Lower leg skin (tissue), 4 donors: Measurements from ENCODE around the gene NMNAT1. TPM values are rescaled to one million over a fixed set of nuclear protein-coding genes. Genes with fewer than 3 reads are reported as not detected.
"Not testable (repeated sequence)": the region's sequence is repeated elsewhere in the genome, so short reads cannot be mapped to it uniquely, and the experiment has no call there.

Source experiments
- DNase-seq, 2 donors: peaks; one replicate each; pipeline ENCODE4 v3.0.0-alpha.2; 2019; ENCODE audit warnings: low spot score in 2 of 2
- H3K4me3 ChIP-seq: fragments of 200-600 bp; sonication (generic); 2 replicates; pipeline ENCODE4 v1.5.1; 2017; ENCODE audit warnings: mild to moderate bottlenecking, low read depth; ENCODE audit not compliant: poor library complexity, severe bottlenecking
- CTCF ChIP-seq, 3 donors: fragments of 450-650 bp; IDR thresholded peaks; one replicate each; pipeline ENCODE4 v1.5.1; 2016; ENCODE audit warnings: antibody characterized with exemption in 3 of 3, mild to moderate bottlenecking in 3 of 3, moderate library complexity in 2 of 3
- POLR2A ChIP-seq, 2 donors: fragments of 450-650 bp; IDR thresholded peaks; one replicate each; pipeline ENCODE4 v1.6.1; 2016 to 2017; ENCODE audit warnings: antibody characterized with exemption in 2 of 2, mild to moderate bottlenecking in 1 of 2, moderate library complexity in 1 of 2
- WGBS, 2 donors: methylation state at CpG; one replicate each; pipeline ENCODE4 v1.1.5; 2018; 5-methylcytosine and 5-hydroxymethylcytosine counted together
- intact Hi-C: fragments of 100-400 bp; cut with DNase I; formaldehyde crosslinking; loops from one replicate; pipeline ENCODE4 v1.15.0; 2023; ENCODE audit warnings: low total_unique reads
- total RNA-seq, 4 donors: library from RNA; depleted of rRNA; stranded (reverse); fragments of >200 nt; gene quantifications; one replicate each; pipeline ENCODE4 v1.1.0, GENCODE V29; 2016

NMNAT1 gene
- total RNA-seq, 4 donors from 2014 or later, result 3.2 to 8.2 (median 5.3) TPM

DNA sequence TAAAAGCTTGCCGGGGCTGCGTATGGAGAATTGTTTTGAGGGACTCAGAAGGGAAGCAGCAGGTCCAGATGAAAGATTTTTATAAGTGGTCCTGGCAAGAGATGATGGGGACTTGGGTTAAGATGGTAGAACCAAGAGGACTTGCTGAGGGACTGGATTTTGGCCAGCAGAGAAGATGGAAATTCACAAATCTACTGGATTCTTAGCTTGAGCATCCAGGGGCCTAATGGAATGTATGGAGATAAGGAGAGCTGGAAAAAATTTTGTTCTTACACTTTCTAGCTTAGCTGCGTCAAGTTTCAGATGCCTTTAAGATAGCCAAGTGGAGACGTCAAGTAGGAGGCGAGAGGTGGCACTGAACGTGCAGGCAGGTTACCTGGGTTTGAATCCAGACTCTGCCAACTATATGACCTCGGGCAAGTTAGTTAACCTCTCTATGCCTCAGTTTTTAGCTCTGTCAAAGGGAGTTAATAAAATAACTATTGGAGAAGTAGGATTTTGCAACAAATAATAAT lies 50.3 kb downstream of the NMNAT1 start:
- WGBS, 2 donors, result 75 to 77% methylated on average over 7 of the region's 7 CpGs
- H3K4me3 ChIP-seq, result no peak overlapping the region
- intact Hi-C loops, result no loop called here
- no peak for DNase-seq
- TF ChIP-seq POLR2A (IDR thresholded peaks at IDR 0.05), result no peak
- TF ChIP-seq CTCF (IDR thresholded peaks at IDR 0.05), result no peak

- intact Hi-C loops, result no loop called here
- H3K4me3 ChIP-seq, result peak within 1 kb of the TSS; percentile 15
- TF ChIP-seq CTCF (IDR thresholded peaks at IDR 0.05), result no peak
- TF ChIP-seq POLR2A (IDR thresholded peaks at IDR 0.05), result no peak
- 9 to 24% methylated on average over 20 to 53 of the region's 71 CpGs for WGBS, 2 donors
- DNase-seq, result peak in 1 of 2 donors; percentile 84
These were observed 53.6 kb downstream of the NMNAT1 start, which contains the start of gene RBP7 for GRCh38 chr1:9996624-9997582. RBP7 (plus strand) TSS chr1:9997228; CDS start chr1:9997259, 31 bp downstream.

DNA sequence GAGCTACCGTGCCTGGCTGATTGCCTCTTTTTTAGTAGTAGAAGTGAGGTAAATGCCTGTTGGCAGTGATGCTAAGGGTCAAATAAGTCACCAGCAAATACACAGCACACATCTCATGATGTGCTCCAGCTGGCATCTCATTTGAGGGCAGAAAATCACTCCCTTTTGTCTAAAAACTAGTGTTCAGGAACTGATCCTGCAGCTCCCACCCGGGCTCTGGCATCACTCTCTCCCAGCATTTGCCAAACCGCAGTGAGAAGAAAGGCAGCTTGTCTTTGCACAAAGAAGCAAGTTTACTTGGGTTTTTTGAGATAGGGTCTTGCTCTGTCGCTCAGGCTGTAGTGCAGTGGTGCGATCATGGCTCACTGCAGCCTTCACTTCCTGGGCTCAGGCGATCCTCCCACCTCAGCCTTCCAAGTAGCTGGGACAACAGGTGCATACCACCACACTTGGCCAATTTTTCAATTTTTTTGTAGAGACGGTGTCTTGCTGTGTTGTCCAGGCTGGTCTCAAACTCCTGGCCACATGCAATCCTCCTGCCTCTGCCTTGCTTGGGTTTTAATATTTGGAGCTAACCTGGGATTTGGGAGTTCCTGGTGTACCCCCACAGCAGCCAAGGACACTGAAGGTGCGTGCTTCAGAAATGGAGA lies 57.9 kb downstream of the NMNAT1 start:
- intact Hi-C loops, result no loop called here

GRCh38 chr1:10005248-10005647 lies 62.0 kb downstream of the NMNAT1 start:
- DNase-seq, intact Hi-C loops, H3K4me3 ChIP-seq: not testable (repeated sequence)
- WGBS, 2 donors, result 88 to 93% methylated on average over 8 of the region's 8 CpGs

More for the DNA sequence above, 57.9 kb downstream of the NMNAT1 start:
- WGBS, 2 donors, result 75 to 76% methylated on average over 8 of the region's 8 CpGs
- no peak for TF ChIP-seq CTCF (IDR thresholded peaks at IDR 0.05)
- no peak for TF ChIP-seq POLR2A (IDR thresholded peaks at IDR 0.05)
- no peak overlapping the region for H3K4me3 ChIP-seq
- no peak for DNase-seq

- intact Hi-C loops, result no loop called here
- 41 to 47% methylated on average over 4 of the region's 4 CpGs for WGBS, 2 donors
- no peak for TF ChIP-seq POLR2A (IDR thresholded peaks at IDR 0.05)
- TF ChIP-seq CTCF (IDR thresholded peaks at IDR 0.05), result no peak
These were observed 63.9 kb downstream of the NMNAT1 start for GRCh38 chr1:10007169-10007568.

DNA sequence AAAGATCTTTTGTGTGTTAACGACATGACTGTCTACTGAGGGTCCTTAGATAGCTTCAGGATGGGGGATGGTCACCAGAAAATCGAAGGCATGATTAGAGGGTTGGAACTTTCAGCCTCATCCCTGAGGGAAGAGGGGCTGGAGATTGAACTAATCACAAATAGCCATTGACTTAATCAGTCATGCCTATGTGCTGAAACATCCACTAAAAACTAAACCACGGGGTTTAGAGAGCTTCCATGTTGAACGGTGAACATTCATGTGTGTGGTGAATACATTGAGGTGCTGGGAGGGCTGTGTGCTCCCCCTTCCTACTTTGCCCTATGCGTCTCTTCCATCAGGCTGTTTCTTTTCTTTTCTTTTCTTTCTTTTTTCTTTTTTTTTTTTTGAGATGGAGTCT lies 70.7 kb downstream of the NMNAT1 start:
- no peak for TF ChIP-seq CTCF (IDR thresholded peaks at IDR 0.05)
- no peak for TF ChIP-seq POLR2A (IDR thresholded peaks at IDR 0.05)
- no peak for DNase-seq
- intact Hi-C loops, result no loop called here
- 86% methylated on average over 5 of the region's 5 CpGs for WGBS, 2 donors
- no peak overlapping the region for H3K4me3 ChIP-seq

More at GRCh38 chr1:10007169-10007568, 63.9 kb downstream of the NMNAT1 start:
- DNase-seq, result no peak
- no peak overlapping the region for H3K4me3 ChIP-seq
